Panc1 (cell line): Measurements from ENCODE around the gene BABAM2. TPM values are rescaled to one million over a fixed set of nuclear protein-coding genes. Genes with fewer than 3 reads are reported as not detected.
"Not testable (repeated sequence)": the region's sequence is repeated elsewhere in the genome, so short reads cannot be mapped to it uniquely, and the experiment has no call there.

Experiments used
- ATAC-seq: fragments of 200-7000 bp; cut with Tn5 transposase; 2 replicates; pipeline ENCODE4 v1.9.1; 2020; ENCODE audit warnings: mild to moderate bottlenecking, moderate library complexity
- BruUV-seq: library from RNA; stranded (reverse); fragments of 400-500 nt; replicated peaks from 2 replicates; lab custom pipeline; 2021; lab: Mats Ljungman, UMichigan
- CTCF ChIA-PET: fragments of 300-600 bp; sonication (Branson Sonifier 250); formaldehyde crosslinking; loops from one replicate; lab custom pipeline; 2022; ENCODE audit warnings: antibody characterized with exemption; lab: Charles Lee
- POLR2A ChIA-PET: fragments of 300-600 bp; sonication (Branson Sonifier 250); formaldehyde crosslinking; loops from one replicate; lab custom pipeline; 2022; ENCODE audit warnings: antibody characterized with exemption; lab: Charles Lee
- DNase-seq: peaks from one replicate; pipeline ENCODE4 v3.0.0-alpha.2; 2010; ENCODE audit warnings: low read depth, low spot score
- H3K27ac ChIP-seq: 2 replicates; pipeline ENCODE4 v1.5.1; 2011; ENCODE audit warnings: mild to moderate bottlenecking, low read length, inconsistent platforms
- H3K27me3 ChIP-seq: fragments of 200-500 bp; sonication (Bioruptor generic); 2 replicates; pipeline ENCODE4 v1.6.0; 2014; ENCODE audit warnings: low read length, inconsistent platforms; ENCODE audit not compliant: control insufficient read depth, insufficient read depth
- H3K36me3 ChIP-seq: fragments of 200-500 bp; sonication (Bioruptor generic); 2 replicates; pipeline ENCODE4 v1.5.1; 2014; ENCODE audit warnings: inconsistent platforms, mild to moderate bottlenecking, low read length, moderate library complexity; ENCODE audit not compliant: control insufficient read depth, insufficient read depth
- H3K4me1 ChIP-seq: 2 replicates; pipeline ENCODE4 v1.5.1; 2011; ENCODE audit warnings: inconsistent platforms, mild to moderate bottlenecking, low read length, moderate library complexity; ENCODE audit not compliant: control insufficient read depth, insufficient read depth
- H3K4me3 ChIP-seq, 2 experiments: 2 replicates each; pipeline ENCODE4 v1.5.1; 2011 to 2012; ENCODE audit warnings: low read depth in 2 of 2, low read length in 2 of 2, mild to moderate bottlenecking in 2 of 2, inconsistent platforms in 1 of 2, moderate library complexity in 1 of 2
- H3K9me3 ChIP-seq: fragments of 200-500 bp; sonication (Bioruptor generic); 2 replicates; pipeline ENCODE4 v1.5.1; 2014; ENCODE audit warnings: low read depth, mild to moderate bottlenecking, inconsistent platforms, low read length, moderate library complexity; ENCODE audit not compliant: control insufficient read depth, insufficient read depth
- CTCF ChIP-seq: fragments of 450-650 bp; IDR thresholded peaks from 2 replicates; pipeline ENCODE4 v1.5.1; 2017; ENCODE audit warnings: mild to moderate bottlenecking
- POLR2AphosphoS5 ChIP-seq: IDR thresholded peaks from 2 replicates; pipeline ENCODE4 v1.6.1; 2012; ENCODE audit warnings: mild to moderate bottlenecking, low read depth, low read length, moderate library complexity
- REST ChIP-seq, 2 experiments: IDR thresholded peaks; 2 replicates each; pipeline ENCODE4 v1.6.1; 2011 to 2012; ENCODE audit warnings: low read depth in 2 of 2, control low read depth in 1 of 2, low read length in 1 of 2, mild to moderate bottlenecking in 1 of 2, moderate library complexity in 1 of 2; ENCODE audit not compliant: insufficient read depth in 1 of 2
- SIN3A ChIP-seq: IDR thresholded peaks from 2 replicates; pipeline ENCODE4 v1.6.1; 2012; ENCODE audit warnings: low read depth, mild to moderate bottlenecking, low read length, moderate library complexity, borderline replicate concordance; ENCODE audit not compliant: insufficient read depth
- TCF7L2 ChIP-seq: IDR thresholded peaks from 2 replicates; pipeline ENCODE4 v1.6.1; 2011; ENCODE audit warnings: mild to moderate bottlenecking, low read depth, low read length, inconsistent platforms
- in situ Hi-C: cut with HindIII; loops from 2 replicates; pipeline ENCODE4 v1.10.0; 2016; ENCODE audit warnings: low sequenced_read_pairs, low pct_unique_long_range_greater_than_20kb
- intact Hi-C: fragments of 100-400 bp; cut with micrococcal nuclease; formaldehyde crosslinking; loops from one replicate; pipeline ENCODE4 v1.10.0; 2022; ENCODE audit not compliant: unreplicated experiment
- total RNA-seq: library from RNA; stranded (reverse); gene quantifications from one replicate; pipeline ENCODE4 v1.2.1, GENCODE V29; 2021; ENCODE audit not compliant: unreplicated experiment

The BABAM2 gene
- total RNA-seq, 1 experiment from 2014 or later = 31.2 TPM

GRCh38 chr2:27882584-27882922 lies 8.0 kb upstream of the BABAM2 start:
- BruUV-seq, H3K36me3 ChIP-seq, H3K4me3 ChIP-seq, H3K27ac ChIP-seq, CTCF ChIA-PET, DNase-seq, H3K27me3 ChIP-seq, in situ Hi-C loops, H3K4me1 ChIP-seq, ATAC-seq, H3K9me3 ChIP-seq, intact Hi-C loops: not testable (repeated sequence)
- POLR2A ChIA-PET = interaction anchor here (0.7 kb wide), 1 partner anchor 70 kb away, joined by 3 read pairs; no protein-coding TSS in a partner anchor

DNA sequence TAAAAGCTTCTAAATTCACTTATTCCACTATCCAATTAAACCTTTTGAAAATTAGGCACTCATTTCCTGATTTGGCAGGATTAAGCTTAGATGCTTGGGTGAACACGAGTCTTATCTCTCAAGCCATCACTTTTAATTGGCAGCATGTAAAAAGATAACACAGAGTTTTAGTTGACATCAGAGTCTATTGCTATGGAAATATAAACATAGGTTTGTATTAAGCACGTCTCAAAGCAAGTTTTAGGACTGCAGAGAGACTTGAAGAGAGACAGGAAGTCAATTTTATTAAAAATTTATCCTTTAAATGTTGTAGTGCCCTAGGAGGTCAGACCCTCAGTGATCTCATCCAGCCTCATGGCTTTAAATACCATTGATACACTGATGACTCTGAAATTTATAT lies 5.9 kb upstream of the BABAM2 start:
- Histone ChIP-seq H3K9me3 (no peaks in the 10 kb centered on the region), H3K4me1 (peaks cover 8% of the 10 kb centered on the region; the same call in 1 of the 2 replicates), H3K4me3 (no peak overlapping the region), H3K27me3 (no peaks in the 10 kb centered on the region), H3K36me3 (no peaks in the 10 kb centered on the region), H3K27ac (no peak overlapping the region)
- TF ChIP-seq SIN3A (no peak), REST (IDR thresholded peaks at IDR 0.05; ENCODE audit: insufficient read depth in 1 of 2, low read depth in 2 of 2, low read length in 1 of 2) (no peak), CTCF (no peak)
- intact Hi-C loops = no loop called here
- BruUV-seq = no TSS peak
- ChIA-PET POLR2A (interaction anchor here (0.7 kb wide), 1 partner anchor 148 kb away, joined by 3 read pairs; no protein-coding TSS in a partner anchor), CTCF (no interaction called here)
- DNase-seq (no peak), ATAC-seq (no peak)
- in situ Hi-C loops = no loop called here

- Histone ChIP-seq H3K4me1 (peaks cover 8% of the 10 kb centered on the region; the same call in 1 of the 2 replicates), H3K27me3 (no peaks in the 10 kb centered on the region), H3K36me3 (no peaks in the 10 kb centered on the region), H3K4me3 (no peak overlapping the region), H3K27ac (no peak overlapping the region), H3K9me3 (no peaks in the 10 kb centered on the region)
- ChIA-PET CTCF (no interaction called here), POLR2A (no interaction called here)
- in situ Hi-C loops = no loop called here
- intact Hi-C loops = no loop called here
- DNase-seq = no peak
- no TSS peak for BruUV-seq
- ATAC-seq = no peak
- no peak for TF ChIP-seq REST (IDR thresholded peaks at IDR 0.05; ENCODE audit: insufficient read depth in 1 of 2, low read depth in 2 of 2, low read length in 1 of 2)
- TF ChIP-seq CTCF = no peak
- TF ChIP-seq TCF7L2 = no peak
- no peak for TF ChIP-seq SIN3A
- no peak for TF ChIP-seq POLR2AphosphoS5
Measured at GRCh38 chr2:27885234-27885633, 5.3 kb upstream of the BABAM2 start.
